Liver (tissue), 3 donors: ENCODE results near the gene SCN9A.

Experiments
- EGR1 ChIP-seq, 2 donors: IDR thresholded peaks; 2 replicates each; pipeline ENCODE4 v1.6.1; 2016 to 2018; ENCODE audit warnings: antibody characterized with exemption in 2 of 2, low read depth in 2 of 2
- HNF4A ChIP-seq, 2 donors: conservative IDR thresholded peaks; 2 replicates each; pipeline ENCODE4 v1.6.1; 2016; ENCODE audit warnings: antibody characterized with exemption in 2 of 2, mild to moderate bottlenecking in 2 of 2
- JUND ChIP-seq, 2 donors: IDR thresholded peaks; 2 replicates each; pipeline ENCODE4 v1.6.1; 2016; ENCODE audit warnings: antibody characterized with exemption in 2 of 2
- NR2F2 ChIP-seq: IDR thresholded peaks from 2 replicates; pipeline ENCODE4 v1.6.1; 2016; ENCODE audit warnings: antibody characterized with exemption
- RAD21 ChIP-seq, 2 donors: IDR thresholded peaks; 2 replicates each; pipeline ENCODE4 v1.6.1; 2016; ENCODE audit warnings: antibody characterized with exemption in 2 of 2, mild to moderate bottlenecking in 2 of 2
- TAF1 ChIP-seq: conservative IDR thresholded peaks from 2 replicates; pipeline ENCODE4 v1.6.1; 2016; ENCODE audit warnings: antibody characterized with exemption, mild to moderate bottlenecking
- TF ChIP-seq, protein P1 (sequence below): fragments of 150-350 bp; IDR thresholded peaks from 2 replicates; pipeline ENCODE4 v1.5.1; 2017; ENCODE audit warnings: improper control_type of control experiment, low read depth, low read length; ENCODE audit not compliant: missing input control
- TF ChIP-seq, protein P2 (sequence below): IDR thresholded peaks from 2 replicates; pipeline ENCODE4 v1.6.1; 2016; ENCODE audit warnings: antibody characterized with exemption, mild to moderate bottlenecking
- TF ChIP-seq, protein P3 (sequence below): IDR thresholded peaks from 2 replicates; pipeline ENCODE4 v1.6.1; 2016; ENCODE audit warnings: antibody characterized with exemption
- donor health status: healthy.
- donor health status: healthy.

DNA sequence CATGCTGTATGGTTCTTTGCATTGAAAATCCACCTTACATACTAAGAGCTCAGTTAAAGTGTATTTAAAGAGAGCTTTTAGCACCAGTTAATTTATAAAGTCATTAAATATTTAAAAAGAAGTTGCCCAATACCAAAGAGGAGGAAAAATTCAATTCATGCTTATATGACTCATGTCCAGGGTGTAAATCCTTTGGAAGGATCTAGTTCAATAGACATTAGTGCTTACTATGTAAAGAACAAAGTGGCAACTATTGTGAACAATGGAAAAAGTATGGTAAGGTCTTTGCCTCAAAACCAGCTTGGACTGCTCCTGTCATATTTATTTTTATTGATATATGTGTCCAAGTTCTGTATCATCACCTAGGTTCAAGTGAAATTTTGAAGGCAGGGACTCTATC is 90.5 kb downstream of the SCN9A start:
- TF ChIP-seq, protein P1, sequence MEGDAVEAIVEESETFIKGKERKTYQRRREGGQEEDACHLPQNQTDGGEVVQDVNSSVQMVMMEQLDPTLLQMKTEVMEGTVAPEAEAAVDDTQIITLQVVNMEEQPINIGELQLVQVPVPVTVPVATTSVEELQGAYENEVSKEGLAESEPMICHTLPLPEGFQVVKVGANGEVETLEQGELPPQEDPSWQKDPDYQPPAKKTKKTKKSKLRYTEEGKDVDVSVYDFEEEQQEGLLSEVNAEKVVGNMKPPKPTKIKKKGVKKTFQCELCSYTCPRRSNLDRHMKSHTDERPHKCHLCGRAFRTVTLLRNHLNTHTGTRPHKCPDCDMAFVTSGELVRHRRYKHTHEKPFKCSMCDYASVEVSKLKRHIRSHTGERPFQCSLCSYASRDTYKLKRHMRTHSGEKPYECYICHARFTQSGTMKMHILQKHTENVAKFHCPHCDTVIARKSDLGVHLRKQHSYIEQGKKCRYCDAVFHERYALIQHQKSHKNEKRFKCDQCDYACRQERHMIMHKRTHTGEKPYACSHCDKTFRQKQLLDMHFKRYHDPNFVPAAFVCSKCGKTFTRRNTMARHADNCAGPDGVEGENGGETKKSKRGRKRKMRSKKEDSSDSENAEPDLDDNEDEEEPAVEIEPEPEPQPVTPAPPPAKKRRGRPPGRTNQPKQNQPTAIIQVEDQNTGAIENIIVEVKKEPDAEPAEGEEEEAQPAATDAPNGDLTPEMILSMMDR: no peak
- TF ChIP-seq EGR1 (IDR thresholded peaks at IDR 0.05; ENCODE audit: low read depth in 2 of 2) (no peak), HNF4A (conservative IDR thresholded peaks at IDR 0.05) (no peak), JUND (IDR thresholded peaks at IDR 0.05) (no peak), RAD21 (IDR thresholded peaks at IDR 0.05) (no peak), TAF1 (no peak), NR2F2 (no peak)
- TF ChIP-seq, protein P2, sequence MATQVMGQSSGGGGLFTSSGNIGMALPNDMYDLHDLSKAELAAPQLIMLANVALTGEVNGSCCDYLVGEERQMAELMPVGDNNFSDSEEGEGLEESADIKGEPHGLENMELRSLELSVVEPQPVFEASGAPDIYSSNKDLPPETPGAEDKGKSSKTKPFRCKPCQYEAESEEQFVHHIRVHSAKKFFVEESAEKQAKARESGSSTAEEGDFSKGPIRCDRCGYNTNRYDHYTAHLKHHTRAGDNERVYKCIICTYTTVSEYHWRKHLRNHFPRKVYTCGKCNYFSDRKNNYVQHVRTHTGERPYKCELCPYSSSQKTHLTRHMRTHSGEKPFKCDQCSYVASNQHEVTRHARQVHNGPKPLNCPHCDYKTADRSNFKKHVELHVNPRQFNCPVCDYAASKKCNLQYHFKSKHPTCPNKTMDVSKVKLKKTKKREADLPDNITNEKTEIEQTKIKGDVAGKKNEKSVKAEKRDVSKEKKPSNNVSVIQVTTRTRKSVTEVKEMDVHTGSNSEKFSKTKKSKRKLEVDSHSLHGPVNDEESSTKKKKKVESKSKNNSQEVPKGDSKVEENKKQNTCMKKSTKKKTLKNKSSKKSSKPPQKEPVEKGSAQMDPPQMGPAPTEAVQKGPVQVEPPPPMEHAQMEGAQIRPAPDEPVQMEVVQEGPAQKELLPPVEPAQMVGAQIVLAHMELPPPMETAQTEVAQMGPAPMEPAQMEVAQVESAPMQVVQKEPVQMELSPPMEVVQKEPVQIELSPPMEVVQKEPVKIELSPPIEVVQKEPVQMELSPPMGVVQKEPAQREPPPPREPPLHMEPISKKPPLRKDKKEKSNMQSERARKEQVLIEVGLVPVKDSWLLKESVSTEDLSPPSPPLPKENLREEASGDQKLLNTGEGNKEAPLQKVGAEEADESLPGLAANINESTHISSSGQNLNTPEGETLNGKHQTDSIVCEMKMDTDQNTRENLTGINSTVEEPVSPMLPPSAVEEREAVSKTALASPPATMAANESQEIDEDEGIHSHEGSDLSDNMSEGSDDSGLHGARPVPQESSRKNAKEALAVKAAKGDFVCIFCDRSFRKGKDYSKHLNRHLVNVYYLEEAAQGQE: no peak
- TF ChIP-seq, protein P3, sequence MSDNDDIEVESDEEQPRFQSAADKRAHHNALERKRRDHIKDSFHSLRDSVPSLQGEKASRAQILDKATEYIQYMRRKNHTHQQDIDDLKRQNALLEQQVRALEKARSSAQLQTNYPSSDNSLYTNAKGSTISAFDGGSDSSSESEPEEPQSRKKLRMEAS: no peak
